IMR-90 (cell line): ENCODE data around the gene ABCF1.
"Not testable (repeated sequence)": the region's sequence is repeated elsewhere in the genome, so short reads cannot be mapped to it uniquely, and the experiment has no call there.

Source experiments
- CEBPB ChIP-seq: IDR thresholded peaks from 2 replicates; pipeline ENCODE4 v1.6.1; 2012; ENCODE audit warnings: low read depth, low read length, improper control_type of control experiment
- CTCF ChIP-seq: conservative IDR thresholded peaks from 2 replicates; pipeline ENCODE4 v1.5.1; 2012; ENCODE audit warnings: mild to moderate bottlenecking, low read depth, low read length, improper control_type of control experiment
- ELK1 ChIP-seq: fragments of 150-350 bp; IDR thresholded peaks from 2 replicates; pipeline ENCODE4 v1.6.1; 2016; ENCODE audit warnings: low read depth, mild to moderate bottlenecking, low read length, moderate library complexity, borderline replicate concordance
- FOS ChIP-seq: fragments of 150-350 bp; IDR thresholded peaks from 2 replicates; pipeline ENCODE4 v1.6.1; 2016; ENCODE audit warnings: low read depth, low read length
- POLR2A ChIP-seq: IDR thresholded peaks from 2 replicates; pipeline ENCODE4 v1.6.1; 2012; ENCODE audit warnings: mild to moderate bottlenecking, low read depth, low read length
- RAD21 ChIP-seq: IDR thresholded peaks from 2 replicates; pipeline ENCODE4 v1.6.1; 2012; ENCODE audit warnings: low read length, improper control_type of control experiment
- USF2 ChIP-seq: fragments of 150-350 bp; IDR thresholded peaks from 2 replicates; pipeline ENCODE4 v1.6.1; 2017; ENCODE audit warnings: mild to moderate bottlenecking, antibody characterized with exemption, low read length, low read depth

- not testable (repeated sequence) for TF ChIP-seq CTCF, POLR2A, RAD21, ELK1, USF2, FOS, CEBPB
These were observed 41.8 kb upstream of the ABCF1 start for GRCh38 chr6:30529349-30529875.
